GM19438 (cell line): ENCODE results near the gene TBC1D32.

ENCODE experiments used
- ATAC-seq: cut with Tn5 transposase; IDR thresholded peaks from one replicate; pipeline ENCODE4 v1.9.1; 2021; ENCODE audit warnings: low read depth; ENCODE audit not compliant: unreplicated experiment

The TBC1D32 gene

GRCh38 chr6:121032268-121033006, 301.8 kb downstream of the TBC1D32 start:
- no peak for ATAC-seq
